ENCODE data around the gene RTKN. TPM values are rescaled to one million over a fixed set of nuclear protein-coding genes. Genes with fewer than 3 reads are reported as not detected.

RTKN gene
- total RNA-seq, 1 donor from 2014 or later = 20.4 TPM

DNA sequence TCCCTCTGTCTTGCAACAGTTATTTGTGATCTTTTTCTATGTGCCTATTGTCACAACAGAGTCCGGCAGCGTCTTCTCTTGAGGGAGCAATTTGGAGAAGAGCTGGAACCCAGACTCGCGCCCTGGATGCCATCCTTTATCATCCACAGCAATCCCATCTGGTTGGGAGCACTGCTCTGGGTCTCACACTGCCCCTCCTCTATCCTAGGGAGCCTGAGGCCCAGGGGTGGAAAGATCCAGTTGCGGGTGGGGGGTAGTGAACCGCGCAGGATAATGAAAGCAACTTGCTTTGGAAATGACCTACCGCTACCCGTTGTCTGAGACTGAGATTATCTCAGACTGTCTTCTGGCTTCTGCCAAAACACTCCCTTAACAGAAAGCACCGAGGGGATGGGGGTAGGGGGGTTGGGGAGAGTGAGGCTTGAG is 17.2 kb upstream of the RTKN start:
- Mint-ChIP-seq H3K4me3 (ENCODE audit: unreplicated experiment) (peak overlapping the region; percentile 89), H3K9me3 (ENCODE audit: low read depth) (no peaks in the 10 kb centered on the region), H3K4me1 (ENCODE audit: low read depth) (peaks cover 62% of the 10 kb centered on the region), H3K27ac (ENCODE audit: unreplicated experiment) (peak overlapping the region; percentile 97), H3K36me3 (ENCODE audit: low read depth) (peaks cover 2% of the 10 kb centered on the region), H3K27me3 (ENCODE audit: low read depth) (no peaks in the 10 kb centered on the region)
- no peak for TF ChIP-seq CTCF (IDR thresholded peaks at IDR 0.05)
- no peak for DNase-seq (ENCODE audit: low spot score)

- TF ChIP-seq CTCF (IDR thresholded peaks at IDR 0.05) = no peak
- H3K27me3 Mint-ChIP-seq (ENCODE audit: low read depth) = no peaks in the 10 kb centered on the region
- peak; percentile 99 for DNase-seq (ENCODE audit: low spot score)
Measured at GRCh38 chr2:74458132-74458937, 16.6 kb upstream of the RTKN start, which contains the start of gene WBP1. Gene WBP1 (plus strand): TSS chr2:74458438. CDS start chr2:74458603, 165 bp downstream.

GRCh38 chr2:74457549-74458131 is 15.9 kb upstream of the RTKN start:
- H3K4me3 Mint-ChIP-seq (ENCODE audit: unreplicated experiment) = peak overlapping the region; percentile 89
- DNase-seq (ENCODE audit: low spot score) = no peak
- peak overlapping the region; percentile 97 for H3K27ac Mint-ChIP-seq (ENCODE audit: unreplicated experiment)
- H3K27me3 Mint-ChIP-seq (ENCODE audit: low read depth) = no peaks in the 10 kb centered on the region
- peaks cover 2% of the 10 kb centered on the region for H3K36me3 Mint-ChIP-seq (ENCODE audit: low read depth)
- H3K9me3 Mint-ChIP-seq (ENCODE audit: low read depth) = no peaks in the 10 kb centered on the region
- peaks cover 50% of the 10 kb centered on the region for H3K4me1 Mint-ChIP-seq (ENCODE audit: low read depth)
- TF ChIP-seq CTCF (IDR thresholded peaks at IDR 0.05) = no peak

More at GRCh38 chr2:74458132-74458937, 16.6 kb upstream of the RTKN start, which contains the start of gene WBP1:
- Mint-ChIP-seq H3K4me3 (ENCODE audit: unreplicated experiment) (peak within 1 kb of the TSS; percentile 89), H3K9me3 (ENCODE audit: low read depth) (no peaks in the 10 kb centered on the region), H3K27ac (ENCODE audit: unreplicated experiment) (peak within 1 kb of the TSS; percentile 98), H3K4me1 (ENCODE audit: low read depth) (peaks cover 57% of the 10 kb centered on the region), H3K36me3 (ENCODE audit: low read depth) (peaks cover 2% of the 10 kb centered on the region)

GRCh38 chr2:74457129-74457548 is 15.4 kb upstream of the RTKN start:
- peaks cover 2% of the 10 kb centered on the region for H3K36me3 Mint-ChIP-seq (ENCODE audit: low read depth)
- DNase-seq (ENCODE audit: low spot score) = no peak
- no peaks in the 10 kb centered on the region for H3K27me3 Mint-ChIP-seq (ENCODE audit: low read depth)
- H3K4me1 Mint-ChIP-seq (ENCODE audit: low read depth) = peaks cover 49% of the 10 kb centered on the region
- TF ChIP-seq CTCF (IDR thresholded peaks at IDR 0.05) = no peak
- peak overlapping the region; percentile 89 for H3K4me3 Mint-ChIP-seq (ENCODE audit: unreplicated experiment)
- peak overlapping the region; percentile 98 for H3K27ac Mint-ChIP-seq (ENCODE audit: unreplicated experiment)
- no peaks in the 10 kb centered on the region for H3K9me3 Mint-ChIP-seq (ENCODE audit: low read depth)

DNA sequence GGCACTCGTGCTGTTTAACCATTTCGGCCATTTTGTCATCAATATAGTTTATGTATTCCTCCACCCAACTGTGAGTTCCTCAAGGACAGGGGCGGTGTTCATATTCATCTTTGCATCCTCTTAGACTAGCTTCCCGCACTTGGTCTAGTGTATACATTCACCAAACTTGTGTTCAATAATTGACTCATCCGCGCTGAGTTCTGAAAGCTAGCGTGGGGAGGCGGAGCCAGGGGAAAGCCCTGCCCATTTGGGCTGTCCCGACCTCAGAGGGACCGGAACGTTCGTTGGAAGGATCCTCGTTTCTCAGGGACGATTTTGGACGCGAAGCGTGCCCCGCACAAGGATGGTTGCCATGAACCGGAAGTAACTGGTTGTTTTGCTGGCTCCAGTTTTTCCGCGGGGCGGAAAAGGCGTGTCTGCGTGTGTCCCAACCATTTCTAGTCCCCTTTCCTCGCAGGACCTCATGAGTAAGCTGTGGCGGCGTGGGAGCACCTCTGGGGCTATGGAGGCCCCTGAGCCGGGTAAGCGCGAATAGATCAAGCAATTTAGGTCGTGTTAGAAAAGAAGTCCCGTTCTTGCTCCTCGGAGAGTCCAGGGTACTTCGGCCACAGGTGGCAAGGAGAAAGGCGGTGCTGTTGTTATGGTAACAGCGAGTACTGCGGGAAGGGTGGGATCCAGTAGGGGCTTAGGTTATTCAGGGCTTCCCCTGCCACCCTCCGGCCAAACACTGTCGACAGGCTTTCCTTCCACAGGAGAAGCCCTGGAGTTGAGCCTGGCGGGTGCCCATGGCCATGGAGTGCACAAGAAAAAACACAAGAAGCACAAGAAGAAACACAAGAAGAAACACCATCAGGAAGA is 13.1 kb upstream of the RTKN start, which contains the start of gene INO80B:
TSS of gene INO80B (plus strand) at position 434 of the 858 bp plus-strand sequence. CDS start at position 464, 30 bp downstream.
- TF ChIP-seq CTCF (IDR thresholded peaks at IDR 0.05) = no peak
- peaks cover 42% of the 10 kb centered on the region for H3K4me1 Mint-ChIP-seq (ENCODE audit: low read depth)
- DNase-seq (ENCODE audit: low spot score) = peak; percentile 97
- peak within 1 kb of the TSS; percentile 89 for H3K4me3 Mint-ChIP-seq (ENCODE audit: unreplicated experiment)
- peaks cover 3% of the 10 kb centered on the region for H3K27me3 Mint-ChIP-seq (ENCODE audit: low read depth)
- H3K27ac Mint-ChIP-seq (ENCODE audit: unreplicated experiment) = peak within 1 kb of the TSS; percentile 85
- no peaks in the 10 kb centered on the region for H3K9me3 Mint-ChIP-seq (ENCODE audit: low read depth)
- H3K36me3 Mint-ChIP-seq (ENCODE audit: low read depth) = no peaks in the 10 kb centered on the region
